ENCODE results near the gene MRTFA.

MRTFA gene

GRCh38 chr22:40420341-40421081, 216.0 kb downstream of the MRTFA start:
- DNase-seq: no peak

DNA sequence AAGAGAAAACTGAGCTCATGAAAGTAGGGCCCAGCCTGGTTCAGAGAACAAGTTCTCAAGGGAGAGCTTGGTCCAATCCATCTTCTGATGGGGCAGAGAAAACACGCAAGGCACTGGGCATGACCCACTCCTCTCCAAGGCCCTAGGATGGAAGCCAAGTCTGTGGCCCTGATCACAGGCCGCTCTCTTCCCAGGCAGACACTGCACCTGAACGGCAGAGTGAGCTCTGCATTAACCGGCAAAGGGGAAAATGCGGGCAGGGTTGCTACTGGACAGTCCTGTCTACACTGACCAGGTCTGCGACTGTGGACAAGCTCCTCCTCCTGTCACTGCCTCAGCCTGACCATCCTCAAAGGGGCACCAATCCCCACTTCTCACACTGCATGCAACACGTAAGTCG, 216.8 kb downstream of the MRTFA start:
- no peak for DNase-seq

DNA sequence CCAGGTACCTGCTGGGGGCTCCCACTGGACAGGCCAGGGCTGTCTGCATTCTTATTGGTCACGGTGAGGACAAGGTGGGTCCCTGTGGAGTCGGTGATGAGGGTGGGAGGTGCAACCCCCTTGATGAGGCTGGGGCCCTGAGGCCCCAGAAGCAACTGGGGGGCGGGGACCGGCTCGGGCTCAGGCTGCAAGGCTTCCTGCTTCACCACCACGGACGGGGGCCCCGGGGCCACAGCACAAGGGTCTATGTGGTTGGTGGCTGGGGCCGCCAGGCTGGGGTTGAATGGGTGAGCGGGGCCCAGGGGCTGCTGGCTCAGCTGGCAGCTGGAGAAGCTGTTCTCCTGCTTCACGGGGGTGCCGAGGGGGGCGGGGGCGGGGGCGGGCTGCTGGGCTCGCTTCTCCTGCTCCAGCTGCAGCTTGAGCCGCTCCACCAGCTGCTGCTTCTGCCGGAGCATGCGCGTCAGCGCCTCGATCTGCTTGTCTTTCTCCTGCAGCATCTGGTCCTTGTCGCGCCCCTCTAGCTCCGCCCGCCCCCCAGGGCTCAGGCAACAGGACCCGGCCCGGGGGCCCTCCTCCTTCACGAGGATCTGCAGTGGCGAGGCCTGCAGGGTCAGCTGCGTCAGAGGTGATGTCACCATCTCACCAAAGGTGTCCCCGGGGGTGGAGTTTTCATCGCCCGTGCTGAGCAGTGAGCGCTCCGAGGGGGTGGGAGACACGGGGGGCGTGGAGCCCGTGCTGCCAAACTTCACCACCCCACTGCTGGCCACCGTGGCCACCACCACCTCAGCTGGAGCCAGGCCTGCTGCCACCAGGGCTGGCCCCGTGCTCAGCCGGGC, 217.9 kb downstream of the MRTFA start:
- DNase-seq: no peak

DNA sequence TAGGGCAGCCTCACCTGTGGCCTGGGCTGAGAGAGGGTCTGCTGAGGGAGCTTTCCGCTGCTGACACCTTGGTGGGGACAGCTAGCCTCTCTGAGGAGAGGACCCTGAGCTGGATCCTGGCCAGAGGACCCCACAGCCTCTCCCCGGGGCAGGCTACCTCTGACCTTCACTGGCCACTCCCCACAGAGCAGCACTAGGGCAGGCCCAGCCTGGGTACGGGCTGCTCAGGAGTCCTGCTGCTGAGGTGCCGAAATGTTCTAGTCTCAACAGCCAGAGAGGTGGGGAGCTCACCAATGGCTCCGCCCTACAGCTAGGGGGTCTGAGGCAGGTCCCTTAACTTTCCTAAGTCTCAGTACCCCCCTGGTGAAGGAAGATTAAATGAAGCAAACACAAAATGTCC, 218.6 kb downstream of the MRTFA start:
- DNase-seq: no peak

GRCh38 chr22:40417041-40417440, 219.5 kb downstream of the MRTFA start:
- no peak for DNase-seq

DNA sequence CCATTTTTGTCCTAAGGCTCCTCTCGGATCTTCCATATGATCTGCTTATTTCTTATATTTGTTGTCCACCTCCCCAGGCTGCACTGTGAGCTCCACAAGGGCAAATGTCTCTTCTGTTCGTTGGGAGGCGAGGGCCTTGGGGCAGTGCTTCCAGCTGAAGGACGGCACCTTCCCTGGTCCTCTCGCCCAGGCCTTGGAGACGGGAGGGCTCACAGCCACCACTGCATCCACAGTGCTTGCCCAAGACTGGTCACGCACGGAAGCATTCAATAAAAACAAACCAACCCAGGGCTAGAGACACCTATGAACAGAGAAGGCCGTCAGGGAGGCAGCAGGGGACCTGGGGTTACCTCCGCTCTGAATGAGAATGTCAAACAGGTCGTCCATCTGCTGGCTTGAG, 219.9 kb downstream of the MRTFA start:
- DNase-seq: no peak

- no peak for DNase-seq
Observed at GRCh38 chr22:40416267-40416570, 220.3 kb downstream of the MRTFA start.

- no peak for DNase-seq
Observed at GRCh38 chr22:40415531-40416266, 220.8 kb downstream of the MRTFA start.

DNA sequence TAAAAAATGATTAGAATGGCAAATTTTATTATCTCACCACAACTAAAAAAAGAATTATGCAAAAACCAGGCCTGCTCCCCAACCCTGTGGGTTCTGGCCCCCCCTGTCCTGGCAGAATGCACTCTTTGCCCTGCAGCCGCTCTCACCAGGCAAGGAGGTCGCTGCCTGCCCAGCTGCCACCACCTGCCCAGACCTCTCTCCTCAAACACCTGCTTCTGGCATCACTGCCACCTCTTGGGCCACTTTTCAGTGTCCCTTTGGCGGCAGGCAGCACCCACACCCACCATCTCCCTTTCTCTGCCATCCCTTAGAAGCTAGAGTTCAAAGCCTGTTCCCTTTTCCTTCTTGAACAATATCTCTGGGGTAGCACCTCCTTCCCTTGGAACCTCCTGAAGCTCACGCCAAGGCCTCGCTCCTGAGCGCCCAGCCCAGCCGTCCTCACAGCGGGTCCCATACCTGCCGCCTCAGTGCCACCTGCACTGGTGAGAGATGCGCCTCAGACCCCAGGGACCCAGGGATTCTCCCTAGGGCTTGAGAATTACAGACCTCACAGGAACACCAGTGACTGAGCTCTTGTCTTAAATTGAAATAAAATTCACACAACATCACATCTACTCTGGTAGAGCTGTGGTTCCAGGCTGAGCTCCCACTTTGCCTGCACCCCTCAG, 221.5 kb downstream of the MRTFA start:
- DNase-seq: no peak

GRCh38 chr22:40414311-40414710, 222.2 kb downstream of the MRTFA start:
- DNase-seq: no peak

DNA sequence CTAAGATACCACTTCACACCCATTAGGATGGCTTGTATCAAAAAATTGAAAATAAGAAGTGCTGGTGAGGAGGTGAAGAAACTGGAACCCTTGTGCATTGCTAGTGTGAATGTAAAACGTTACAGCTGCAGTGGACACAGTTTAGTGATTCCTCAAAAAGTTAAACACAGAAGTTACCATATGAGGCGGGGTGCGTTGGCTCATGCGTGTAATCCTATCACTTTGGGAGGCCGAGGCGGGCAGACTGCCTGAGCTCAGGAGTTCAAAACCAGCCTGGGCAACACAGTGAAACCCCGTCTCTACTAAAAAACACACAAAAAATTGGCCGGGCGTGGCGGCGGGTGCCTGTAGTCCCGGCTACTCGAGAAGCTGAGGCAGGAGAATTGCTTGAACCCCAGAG, 222.6 kb downstream of the MRTFA start:
- DNase-seq: no peak

- DNase-seq: no peak
Observed at GRCh38 chr22:40412441-40412840, 224.1 kb downstream of the MRTFA start.

DNA sequence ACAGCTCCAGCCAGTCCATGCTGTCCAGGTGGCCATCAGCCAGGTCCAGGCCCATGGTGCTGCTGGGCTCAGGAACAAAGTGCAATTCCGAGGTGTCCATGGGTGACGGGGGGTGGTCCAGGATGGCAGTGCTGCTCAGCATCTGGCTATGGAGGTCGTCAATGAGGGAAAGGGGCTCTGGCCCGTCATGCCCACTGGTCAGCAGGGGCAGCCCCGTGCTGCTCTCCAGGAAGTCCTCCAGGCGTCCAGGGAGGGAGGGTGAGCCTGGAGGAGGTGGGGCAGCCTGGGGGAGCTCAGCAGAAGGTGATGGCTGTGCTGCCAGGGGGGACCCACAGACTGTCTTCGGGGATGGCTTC, 225.0 kb downstream of the MRTFA start:
- DNase-seq: no peak

GRCh38 chr22:40410731-40411505, 225.6 kb downstream of the MRTFA start:
- DNase-seq: peak; percentile 1

- no peak for DNase-seq
Observed at GRCh38 chr22:40410272-40410671, 226.2 kb downstream of the MRTFA start.

DNA sequence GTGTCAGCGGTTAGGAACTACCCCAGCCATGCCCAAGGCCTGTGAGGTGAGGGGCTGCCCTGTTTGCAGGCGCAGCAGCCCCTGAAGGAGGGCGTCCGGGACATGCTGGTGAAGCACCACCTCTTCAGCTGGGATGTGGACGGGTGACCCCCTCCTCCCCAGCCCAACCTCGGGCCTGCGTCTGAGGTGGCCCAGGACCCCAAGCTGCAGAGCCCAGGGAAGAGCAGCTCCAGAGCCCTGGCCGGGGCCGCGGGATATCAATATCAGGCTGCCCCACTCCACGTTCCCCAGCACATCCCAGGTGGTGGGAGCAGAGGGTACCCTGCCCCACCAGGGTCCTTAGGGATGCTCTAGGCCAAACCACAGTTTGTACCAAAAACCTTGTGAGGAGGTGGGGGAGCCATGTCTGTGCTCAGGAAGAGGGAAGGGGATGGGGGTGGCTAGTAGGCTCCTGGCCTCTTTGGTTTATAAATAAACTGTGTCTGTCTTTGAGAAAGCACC, 226.9 kb downstream of the MRTFA start:
- peak; percentile 26 for DNase-seq

- DNase-seq: peak; percentile 24
Observed at GRCh38 chr22:40408718-40409612, 227.6 kb downstream of the MRTFA start.

- no peak for DNase-seq
Observed at GRCh38 chr22:40407831-40408717, 228.4 kb downstream of the MRTFA start.

DNA sequence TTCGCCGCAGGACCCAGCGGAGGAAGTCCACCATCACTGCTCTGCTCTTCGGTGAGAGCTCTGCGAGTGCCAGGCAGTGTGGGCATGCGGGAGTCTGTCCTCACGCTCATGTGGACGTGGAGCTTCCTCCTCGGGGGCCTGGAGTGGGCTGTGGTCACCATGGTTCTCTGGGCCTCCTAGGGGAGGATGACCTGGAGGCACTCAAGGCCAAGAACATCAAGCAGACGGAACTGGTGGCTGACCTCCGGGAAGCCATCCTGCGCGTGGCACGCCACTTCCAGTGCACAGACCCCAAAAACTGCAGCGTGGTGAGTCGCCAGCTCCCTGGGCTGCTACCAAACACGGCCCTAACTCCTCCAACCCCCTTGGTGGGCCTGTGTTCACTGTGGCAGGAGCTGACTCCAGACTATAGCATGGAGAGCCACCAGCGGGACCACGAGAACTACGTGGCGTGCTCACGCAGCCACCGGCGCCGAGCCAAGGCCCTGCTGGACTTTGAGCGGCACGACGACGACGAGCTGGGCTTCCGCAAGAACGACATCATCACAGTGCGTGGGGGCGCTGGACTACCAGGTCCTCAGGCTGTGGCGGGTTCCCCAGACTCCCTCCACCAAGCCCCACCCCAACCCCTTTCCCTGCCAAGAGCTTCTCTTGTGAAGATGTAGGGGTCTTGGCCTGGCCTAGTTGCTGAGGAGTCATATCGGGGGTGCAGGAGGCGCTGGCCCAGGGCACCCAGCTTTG, 229.3 kb downstream of the MRTFA start:
- DNase-seq: no peak
